ENCODE measurements around the gene EHD3. TPM values are rescaled to one million over a fixed set of nuclear protein-coding genes. Genes with fewer than 3 reads are reported as not detected.

Gene EHD3
- total and polyA plus RNA-seq, 2 of the 13 experiments (the other 11 are each of a cell fraction or from before 2014, with no cell fraction given): 0.20 to 0.69 TPM

- Histone ChIP-seq H3K36me3 (replicated peaks in 1 of 2; ENCODE audit: control insufficient read depth in 1 of 2, insufficient read depth in 2 of 2, low read length in 2 of 2) (no peaks in the 10 kb centered on the region), H3K4me1 (ENCODE audit: insufficient read depth, low read length) (no peaks in the 10 kb centered on the region), H3K27me3 (ENCODE audit: control insufficient read depth in 1 of 2, insufficient read depth in 2 of 2, low read length in 2 of 2) (peaks cover 2 to 8% of the 10 kb centered on the region in 2 experiments; a peak in 3 of 5 replicates), H3K27ac (ENCODE audit: extremely low read length, insufficient read depth, low read length) (no peak overlapping the region), H3K79me2 (ENCODE audit: insufficient read depth, low read length) (no peaks in the 10 kb centered on the region), H3K4me3 (replicated peaks in 1 of 3; ENCODE audit: insufficient read depth in 1 of 3, low read depth in 2 of 3, low read length in 3 of 3) (no peak overlapping the region), H4K20me1 (ENCODE audit: insufficient read depth, low read length) (no peaks in the 10 kb centered on the region), H2AFZ (ENCODE audit: low read length) (no peak overlapping the region), H3K4me2 (ENCODE audit: low read depth, low read length) (no peak overlapping the region), H3K9ac (ENCODE audit: insufficient read depth, low read depth, low read length) (no peak overlapping the region), H3K9me3 (ENCODE audit: low read length) (no peaks in the 10 kb centered on the region)
- in situ Hi-C loops (cut with HindIII; ENCODE audit: extremely low pct_ligation_motif_present, low pct_unique_long_range_greater_than_20kb) (no loop called here), intact Hi-C loops (cut with micrococcal nuclease; ENCODE audit: unreplicated experiment) (no loop called here)
- ChIA-PET CTCF (ENCODE audit: low intra/inter-chr PET ratio, low total read pairs) (no interaction called here), POLR2A (no interaction called here)
- TF ChIP-seq TEAD2 (CRISPR knock-in tag; IDR thresholded peaks at IDR 0.05): no peak
- no peak for TF ChIP-seq AHDC1 (CRISPR knock-in tag; IDR thresholded peaks at IDR 0.05; ENCODE audit: borderline replicate concordance)
- no peak for TF ChIP-seq SNAPC4 (CRISPR knock-in tag; IDR thresholded peaks at IDR 0.05)
- no peak for TF ChIP-seq NR3C1 (CRISPR knock-in tag; IDR thresholded peaks at IDR 0.05)
- TF ChIP-seq CBX5 (CRISPR knock-in tag; IDR thresholded peaks at IDR 0.05; ENCODE audit: borderline replicate concordance): no peak
- BruUV-seq (replicated peaks): no TSS peak
- ATAC-seq (no peak), DNase-seq (ENCODE audit: low spot score) (no peak), FAIRE-seq (no peak)
- WGBS (ENCODE audit: low lambda C conversion rate): 8% methylated on average over 3 of the region's 3 CpGs
These were observed 12.4 kb downstream of the EHD3 start for GRCh38 chr2:31246184-31246852.

Measured in HepG2 (cell line).